NOMO-1 treated with DMSO at 0.1 percent for 48 hours (cell line): ENCODE results near the gene FOXA1.

ENCODE experiments used
- DNase-seq: peaks from one replicate; lab custom pipeline; 2025; ENCODE audit not compliant: unreplicated experiment; lab: John Stamatoyannopoulos, UW

FOXA1 gene

DNA sequence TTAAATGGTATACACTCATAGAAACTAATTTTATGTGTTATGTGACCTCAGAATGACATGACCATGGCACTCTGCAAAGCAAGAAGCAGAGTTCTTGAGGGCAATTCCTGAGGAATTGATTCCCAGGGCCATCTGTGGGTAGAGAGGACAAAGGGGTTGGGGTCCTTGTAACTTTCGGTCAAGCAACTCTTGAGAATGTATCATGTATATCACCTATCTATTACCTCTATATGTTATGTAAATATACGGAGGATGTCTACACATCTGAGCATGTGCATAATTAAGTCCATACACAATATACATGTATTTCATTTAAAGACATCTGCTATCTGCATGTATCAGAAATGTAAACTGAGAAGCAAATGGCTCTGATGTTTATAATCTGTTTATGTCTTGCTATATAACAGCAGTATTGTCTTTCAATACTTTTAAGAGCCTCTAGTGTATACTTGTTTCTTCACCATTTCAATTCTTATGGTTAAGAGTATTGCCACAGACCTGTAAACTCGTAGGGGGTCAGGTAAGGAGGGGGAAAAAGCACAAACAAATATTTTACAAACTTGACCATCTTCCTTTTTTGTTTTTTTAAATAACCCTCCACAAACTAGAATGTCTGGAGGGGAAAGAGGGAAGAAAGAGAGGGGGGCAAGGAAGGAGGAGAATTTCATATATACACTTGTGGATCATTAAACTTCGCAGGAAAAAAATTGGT lies 4.5 kb downstream of the FOXA1 start:
- no peak for DNase-seq

DNA sequence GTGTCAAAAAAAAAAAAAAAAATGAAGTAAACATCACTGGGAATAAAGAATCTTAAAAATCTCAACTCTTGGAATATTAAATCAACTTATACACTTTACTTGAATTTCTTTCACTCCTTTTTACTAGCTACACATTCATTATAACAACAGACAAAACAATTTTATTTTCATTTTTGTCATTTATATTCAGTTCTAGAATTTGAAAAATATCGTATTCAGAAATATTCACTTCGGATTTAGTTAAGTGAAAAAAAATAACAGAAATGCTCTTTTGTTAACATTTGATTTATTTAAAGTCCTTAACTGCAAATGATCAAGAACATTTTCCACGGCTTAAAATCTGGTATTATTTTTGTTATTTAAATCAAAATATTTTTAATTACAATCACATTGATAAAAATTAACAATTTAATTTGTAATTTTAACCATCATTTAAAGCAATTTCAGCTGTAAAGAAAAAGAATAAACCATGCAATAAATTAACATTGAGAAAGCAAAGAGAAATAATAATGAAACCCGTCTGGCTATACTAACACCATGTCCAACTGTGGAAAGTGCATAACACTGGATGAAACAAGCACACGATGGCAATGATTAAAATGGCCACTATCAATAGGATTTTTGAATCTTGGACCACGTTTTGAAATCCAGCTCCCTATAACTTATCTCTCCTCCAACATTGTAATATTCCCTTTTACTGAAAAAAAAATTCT lies 5.2 kb downstream of the FOXA1 start:
- no peak for DNase-seq

GRCh38 chr14:37588956-37589714 lies 5.9 kb downstream of the FOXA1 start:
- no peak for DNase-seq

DNA sequence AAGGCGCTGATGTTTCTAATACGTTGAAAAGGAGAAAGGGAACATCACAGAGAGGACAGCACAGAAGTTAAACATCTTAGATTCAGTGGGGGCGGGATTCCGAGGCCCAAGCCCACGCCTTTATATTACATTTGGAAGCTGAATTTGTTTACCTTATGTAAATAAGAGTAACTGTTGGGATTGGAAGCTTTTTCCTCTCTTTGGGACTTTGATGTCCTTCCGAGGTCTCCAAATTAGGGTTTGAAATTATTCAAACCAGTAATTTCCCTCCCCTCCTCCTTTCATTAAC lies 6.4 kb downstream of the FOXA1 start:
- DNase-seq = no peak

DNA sequence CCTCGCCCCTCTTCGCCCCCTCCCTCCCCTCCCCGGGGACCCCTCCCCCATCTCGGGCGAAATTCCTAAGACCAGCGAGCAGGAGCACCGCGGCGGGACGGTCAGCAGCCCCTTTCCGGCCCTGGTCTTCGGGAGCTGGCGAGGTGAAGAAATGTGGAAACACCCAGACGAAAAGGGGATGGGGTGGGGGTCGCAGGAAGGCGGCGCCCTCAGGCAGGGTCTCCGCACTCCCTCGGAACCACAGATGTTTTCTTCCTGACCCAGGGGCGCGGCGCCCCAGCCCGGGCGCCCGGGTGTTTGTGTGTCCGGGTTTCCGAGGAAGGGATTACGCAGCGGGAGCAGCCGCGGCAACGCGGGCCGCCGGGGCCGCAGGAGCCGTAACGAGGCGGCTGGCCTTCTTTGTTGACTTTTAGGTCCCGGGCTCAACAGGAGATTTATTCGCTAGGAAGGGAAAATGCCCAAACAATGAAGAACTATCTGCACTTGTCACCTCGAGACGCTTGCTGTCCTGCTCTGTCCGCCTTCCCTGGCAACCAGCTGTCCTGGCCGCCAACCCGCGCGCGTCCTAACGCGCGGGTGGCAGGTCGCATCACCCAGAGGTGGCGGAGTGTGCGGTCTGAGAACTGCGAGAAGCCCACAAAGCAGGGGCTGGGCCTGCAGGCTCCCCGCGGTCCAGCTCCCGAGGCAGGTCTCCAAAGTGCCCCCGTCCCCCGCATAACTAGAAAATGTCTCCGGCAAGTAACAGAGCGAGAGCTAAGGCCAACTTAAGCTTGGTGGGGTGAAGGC lies 7.0 kb downstream of the FOXA1 start:
- DNase-seq = no peak

GRCh38 chr14:37587131-37587803 lies 7.8 kb downstream of the FOXA1 start:
- no peak for DNase-seq

- DNase-seq = no peak
Observed at GRCh38 chr14:37586797-37587130, 8.3 kb downstream of the FOXA1 start.

- DNase-seq = no peak
Observed at GRCh38 chr14:37585971-37586796, 8.9 kb downstream of the FOXA1 start.

DNA sequence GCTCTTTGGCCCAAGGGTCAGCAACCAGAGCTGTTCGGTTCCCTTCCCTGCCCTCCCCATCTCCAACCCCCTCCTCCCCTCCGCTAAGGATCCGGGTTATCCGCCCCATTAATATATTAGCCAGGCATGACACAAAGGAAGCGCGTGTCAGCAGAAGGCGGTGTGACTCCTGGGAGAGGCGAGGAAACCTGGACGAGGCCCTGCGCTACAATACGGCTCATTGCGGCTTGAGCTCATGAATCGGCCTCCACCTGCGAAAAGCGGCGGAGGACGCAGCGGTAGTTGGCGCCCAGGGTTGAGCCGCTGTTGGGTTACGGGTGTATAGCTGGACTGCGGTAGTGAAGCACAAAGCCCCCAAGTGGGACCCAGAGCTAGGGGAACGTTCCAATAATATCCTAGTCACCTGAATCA lies 9.9 kb downstream of the FOXA1 start:
- DNase-seq = no peak

GRCh38 chr14:37584211-37585100 lies 10.6 kb downstream of the FOXA1 start:
- no peak for DNase-seq

DNA sequence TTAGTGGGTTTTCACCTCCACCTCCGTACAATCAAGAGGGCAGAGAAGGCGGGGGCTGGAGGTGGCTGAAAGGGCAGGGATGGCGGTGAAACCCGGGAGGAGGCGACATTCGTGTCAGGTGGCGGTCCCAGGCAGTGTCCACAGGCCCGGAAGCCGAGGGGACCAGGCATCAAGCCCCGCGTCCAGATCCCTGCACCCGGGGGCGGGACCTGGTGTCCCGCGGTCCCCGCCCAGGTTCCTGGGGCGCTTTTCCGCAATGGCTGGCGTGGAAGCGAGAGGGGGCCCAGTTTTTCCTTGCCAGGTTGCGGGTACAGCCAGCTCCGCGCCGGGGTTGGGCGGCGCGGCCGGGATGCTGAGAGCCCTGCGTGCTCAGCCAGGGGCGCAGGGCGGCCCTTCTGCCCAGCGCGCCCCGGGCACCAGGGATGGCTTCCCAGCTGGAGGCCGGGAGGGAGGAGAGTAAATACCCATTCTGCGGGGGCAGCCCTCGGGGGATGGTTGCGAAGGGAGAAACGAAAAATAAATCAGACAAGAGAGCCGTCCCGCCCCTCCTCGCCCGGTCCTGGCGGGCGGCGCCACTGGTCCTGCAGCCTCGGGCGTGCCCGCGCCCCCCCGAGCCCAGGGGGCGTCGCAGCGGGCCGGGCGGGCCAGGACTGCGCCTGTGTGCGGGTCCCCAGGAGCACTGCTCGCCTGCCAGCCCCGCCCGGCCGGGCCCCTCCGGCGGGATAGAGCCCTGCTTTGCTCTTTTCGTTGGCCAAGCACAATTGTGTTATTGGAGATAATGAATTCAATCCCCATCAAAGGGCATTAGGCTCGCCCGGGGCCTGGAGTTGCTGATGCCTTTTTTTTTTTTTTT lies 11.5 kb downstream of the FOXA1 start:
- DNase-seq = no peak

DNA sequence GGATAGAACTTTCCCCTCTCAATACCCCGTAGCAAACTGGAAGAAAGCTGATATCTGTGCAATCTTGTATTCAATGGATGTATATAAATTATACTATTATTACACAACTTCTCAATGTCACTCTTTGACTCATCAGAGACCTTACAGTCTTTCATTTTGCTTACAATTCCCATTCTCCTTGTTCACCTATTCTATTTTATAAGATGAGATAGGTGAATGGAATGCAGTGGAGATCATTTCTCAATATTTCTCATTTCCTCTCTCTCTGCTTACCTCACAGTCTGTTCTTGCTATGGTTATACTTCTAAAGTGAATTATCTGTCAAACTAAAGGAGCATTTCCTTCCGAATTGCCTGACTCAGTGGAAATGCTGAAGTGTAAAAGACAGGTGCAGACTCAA lies 14.9 kb downstream of the FOXA1 start:
- no peak for DNase-seq

- DNase-seq = no peak
Observed at GRCh38 chr14:37579274-37579673, 15.8 kb downstream of the FOXA1 start.

GRCh38 chr14:37573356-37573755 lies 21.7 kb downstream of the FOXA1 start:
- no peak for DNase-seq

DNA sequence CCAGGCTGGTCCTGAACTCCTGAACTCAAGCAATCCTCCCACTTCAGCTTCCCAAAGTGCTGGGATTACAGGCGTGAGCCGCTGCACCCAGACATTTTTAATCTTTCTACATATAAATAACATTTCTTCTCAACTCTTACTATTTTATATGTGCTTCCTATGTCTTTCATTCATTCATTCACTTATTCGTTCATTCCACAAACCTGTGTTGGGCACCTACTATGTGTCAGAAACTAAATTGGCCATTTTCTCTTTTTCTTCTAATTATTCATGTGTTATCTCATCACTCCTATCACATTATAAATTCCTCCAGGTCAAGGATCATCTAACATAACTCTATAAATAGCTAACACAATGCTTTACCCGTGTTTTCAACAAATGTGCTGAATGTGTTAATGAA lies 23.7 kb downstream of the FOXA1 start:
- DNase-seq = no peak

DNA sequence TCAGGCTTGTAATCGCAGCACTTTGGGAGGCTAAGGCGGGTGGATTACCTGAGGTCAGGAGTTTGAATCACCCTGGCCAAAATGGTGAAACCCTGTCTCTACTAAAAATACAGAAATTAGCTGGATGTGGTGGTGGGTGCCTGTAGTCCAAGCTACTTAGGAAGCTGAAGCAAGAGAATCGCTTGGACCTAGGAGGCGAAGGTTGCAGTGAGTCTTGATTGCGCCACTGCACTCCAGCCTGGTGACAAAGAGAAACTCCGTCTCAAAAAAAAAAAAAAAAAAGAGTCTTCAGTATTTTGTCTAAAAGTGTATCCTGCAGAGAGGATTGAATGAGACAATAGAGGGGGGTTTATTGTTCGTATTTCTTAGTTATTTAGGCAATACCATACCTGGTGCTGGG lies 25.3 kb downstream of the FOXA1 start:
- no peak for DNase-seq

DNA sequence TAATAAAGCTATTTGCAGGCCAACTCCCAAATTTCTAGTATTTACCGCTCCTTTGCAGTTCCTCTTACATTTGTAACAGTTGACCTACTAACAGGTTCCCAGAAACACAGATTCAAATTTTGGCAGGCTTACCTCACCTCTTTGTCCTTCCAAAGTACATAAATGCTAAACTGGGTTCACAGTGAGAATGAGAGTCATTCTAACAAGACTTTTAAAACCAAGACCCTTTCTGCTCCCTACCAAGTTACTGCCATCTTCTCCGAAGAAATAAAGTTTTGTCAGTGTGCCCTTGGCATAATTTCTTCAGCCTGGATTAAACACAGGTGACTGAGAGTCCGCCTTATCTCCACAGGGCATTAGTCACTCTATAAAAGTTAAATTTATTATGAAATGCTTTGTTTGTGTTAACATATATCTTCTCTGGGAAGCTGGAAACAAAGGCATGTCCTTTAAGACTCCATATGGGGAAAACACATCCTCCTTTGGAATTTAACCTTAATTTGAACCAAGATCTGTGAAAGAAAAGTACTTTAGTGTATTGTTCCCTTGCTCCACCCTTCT lies 28.2 kb downstream of the FOXA1 start:
- DNase-seq = no peak

- no peak for DNase-seq
Observed at GRCh38 chr14:37565550-37565949, 29.5 kb downstream of the FOXA1 start.
